ENCODE results near the gene RASEF.
"Not testable (repeated sequence)": the region's sequence is repeated elsewhere in the genome, so short reads cannot be mapped to it uniquely, and the experiment has no call there.

RASEF gene

DNA sequence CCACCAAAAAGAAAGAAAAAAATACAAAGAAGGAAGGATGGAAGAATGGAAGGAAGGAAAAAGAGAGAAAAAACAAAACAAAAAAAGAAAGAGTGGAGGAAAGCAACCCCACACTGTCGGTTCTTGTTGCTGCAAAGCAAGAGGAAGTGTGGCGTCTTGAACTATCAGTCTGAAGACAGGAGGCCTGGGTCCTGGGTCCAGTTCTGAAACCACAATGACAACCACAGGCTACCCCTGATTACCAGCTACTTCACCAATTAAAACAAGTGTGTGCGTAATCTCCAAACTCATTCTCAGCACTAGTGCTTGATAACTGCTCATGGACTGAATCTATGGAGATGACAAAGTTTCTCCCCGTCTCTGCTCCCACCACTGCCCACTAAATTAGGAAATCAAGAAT, 93.7 kb downstream of the RASEF start:
- DNase-seq: no peak

GRCh38 chr9:82968816-82969215, 94.1 kb downstream of the RASEF start:
- DNase-seq: no peak

GRCh38 chr9:82968388-82968787, 94.6 kb downstream of the RASEF start:
- DNase-seq: no peak

GRCh38 chr9:82961504-82962125, 101.3 kb downstream of the RASEF start:
- no peak for DNase-seq

- no peak for DNase-seq
These were observed 105.2 kb downstream of the RASEF start for GRCh38 chr9:82957529-82958379.

- DNase-seq: no peak
These were observed 113.7 kb downstream of the RASEF start for GRCh38 chr9:82949203-82949602.

DNA sequence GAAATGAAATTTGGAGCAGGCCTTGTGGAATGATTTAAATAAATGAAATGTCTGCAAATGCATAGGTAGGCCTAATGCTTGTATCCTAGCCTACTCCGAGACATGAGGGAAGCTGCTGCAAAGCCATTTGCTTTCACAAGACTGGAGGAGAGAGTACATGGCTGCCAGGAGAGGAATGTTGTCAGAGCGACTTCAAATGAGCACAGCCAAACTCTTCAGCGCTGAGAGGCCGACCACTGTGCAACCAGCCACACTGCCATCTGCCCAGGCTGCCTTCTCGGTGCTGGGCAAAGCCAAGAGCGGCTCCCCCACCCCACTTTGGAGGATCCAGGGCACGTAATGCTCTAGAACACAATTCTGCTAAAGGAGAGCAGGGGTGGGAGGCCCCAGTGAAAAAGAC, 122.6 kb downstream of the RASEF start:
- DNase-seq: no peak

GRCh38 chr9:82939451-82939850, 123.5 kb downstream of the RASEF start:
- DNase-seq: no peak

DNA sequence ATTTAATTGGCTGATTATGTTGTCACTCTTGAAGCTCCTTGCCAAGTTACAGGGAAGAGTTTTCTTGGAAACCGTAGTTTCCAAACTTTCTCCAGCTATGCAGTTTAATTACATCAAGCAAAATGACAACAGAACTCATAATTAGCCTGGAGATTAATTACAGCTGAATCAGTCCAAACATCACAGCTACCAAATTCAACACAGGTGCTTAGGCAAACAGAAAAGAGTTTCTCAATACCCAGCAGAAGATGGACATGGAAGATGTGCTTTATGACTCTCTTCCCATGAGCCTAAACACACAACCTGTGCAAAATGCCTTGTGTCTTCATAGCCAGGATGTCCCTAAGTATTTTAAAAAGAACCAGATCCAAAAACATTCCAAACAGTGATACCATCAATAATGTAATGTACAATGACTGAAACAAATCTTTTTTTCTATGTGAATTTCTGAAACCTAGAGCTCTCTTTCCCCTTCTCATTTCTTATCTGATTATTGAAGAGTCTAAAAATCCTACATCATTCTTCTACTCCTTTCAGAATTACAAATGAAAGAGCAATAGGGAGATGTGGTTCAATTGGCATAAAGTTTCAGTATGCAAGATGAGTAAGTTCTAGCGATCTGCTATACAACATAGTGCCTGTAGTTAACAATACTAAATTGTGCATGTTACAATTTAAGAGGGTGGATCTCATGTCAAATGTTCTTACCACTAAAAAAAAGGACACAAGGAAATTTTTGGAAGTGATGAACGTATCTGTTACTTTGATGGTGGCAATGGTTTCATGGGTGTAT, 124.3 kb downstream of the RASEF start:
- no peak for DNase-seq

DNA sequence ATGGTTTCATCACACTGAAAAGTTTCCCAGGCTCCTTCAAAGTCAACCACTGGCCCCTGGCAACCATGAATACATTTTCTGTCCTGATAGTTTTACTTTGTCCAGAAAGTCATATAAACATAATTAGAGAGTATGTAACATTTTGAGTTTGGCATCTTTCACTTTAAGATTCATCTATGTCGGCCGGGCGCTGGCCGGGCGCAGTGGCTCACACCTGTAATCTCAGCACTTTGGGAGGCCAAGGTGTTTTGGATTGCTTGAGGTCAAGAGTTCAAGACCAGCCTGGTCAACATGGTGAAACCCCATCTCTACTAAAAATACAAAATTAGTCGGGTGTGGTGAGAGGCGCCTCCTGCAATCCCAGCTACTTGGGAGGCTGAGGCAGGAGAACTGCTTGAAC, 126.4 kb downstream of the RASEF start:
- DNase-seq: not testable (repeated sequence)

DNA sequence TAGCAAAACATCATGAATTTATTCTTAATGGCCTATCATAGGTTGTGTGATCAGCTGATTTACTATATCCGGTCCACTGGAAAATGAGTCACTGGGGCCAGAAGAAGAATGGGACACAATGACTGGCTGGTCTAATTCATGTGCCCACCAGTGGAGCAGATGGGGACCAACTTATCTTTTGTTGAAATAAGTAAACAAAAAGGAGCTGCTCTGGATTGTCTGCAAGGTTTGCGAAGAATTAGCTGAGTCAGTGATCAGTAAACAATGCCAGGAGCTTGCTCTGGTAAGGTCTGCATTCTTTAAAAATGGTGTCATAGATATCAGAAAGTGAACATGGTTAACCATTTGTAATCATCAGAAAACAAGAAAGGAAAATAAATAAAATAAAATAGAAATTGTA, 128.0 kb downstream of the RASEF start:
- no peak for DNase-seq

DNA sequence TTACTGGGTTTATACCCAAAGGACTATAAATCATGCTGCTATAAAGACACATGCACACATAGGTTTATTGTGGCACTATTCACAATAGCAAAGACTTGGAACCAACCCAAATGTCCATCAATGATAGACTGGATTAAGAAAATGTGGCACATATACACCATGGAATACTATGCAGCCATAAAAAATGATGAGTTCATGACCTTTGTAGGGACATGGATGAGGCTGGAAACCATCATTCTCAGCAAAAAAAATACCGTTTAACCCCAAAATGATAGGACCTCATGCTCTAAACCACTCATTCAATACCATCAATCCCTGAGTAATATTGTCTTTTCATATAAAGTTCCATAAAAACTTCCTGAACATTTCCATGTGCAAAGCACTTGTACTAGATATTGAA, 128.9 kb downstream of the RASEF start:
- not testable (repeated sequence) for DNase-seq

DNA sequence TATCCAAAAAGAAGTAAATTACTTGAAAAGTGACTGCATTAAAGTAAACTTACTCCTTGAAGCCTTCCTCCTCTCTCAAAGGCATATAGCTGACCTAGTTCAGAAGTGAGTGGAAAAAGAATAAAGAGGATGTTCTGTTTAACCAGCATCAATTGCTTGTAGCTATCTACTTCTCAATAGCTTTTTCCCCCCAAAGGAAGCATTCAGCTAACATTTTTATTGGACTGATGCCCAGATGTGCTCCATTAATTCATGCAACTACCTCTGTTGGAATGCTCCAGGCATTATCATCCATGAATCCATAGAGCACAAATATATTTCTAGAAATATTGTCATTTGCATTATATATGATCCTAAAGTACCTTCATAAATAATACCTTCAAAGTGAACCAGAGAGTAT, 132.8 kb downstream of the RASEF start:
- no peak for DNase-seq
